HCT116 (cell line): ENCODE measurements around the gene SQSTM1. TPM values are rescaled to one million over a fixed set of nuclear protein-coding genes. Genes with fewer than 3 reads are reported as not detected.
A peak's percentile ranks its signal among the peaks of the same experiment; 100 is the strongest.

Source experiments
- ATAC-seq: fragments of 200-7000 bp; cut with Tn5 transposase; 2 replicates; pipeline ENCODE4 v1.9.1; 2020; ENCODE audit warnings: mild to moderate bottlenecking, moderate library complexity
- BruUV-seq: library from RNA; stranded (reverse); fragments of 400-500 nt; replicated peaks from 2 replicates; lab custom pipeline; 2021; lab: Mats Ljungman, UMichigan
- CTCF ChIA-PET: fragments of 300-600 bp; sonication (Branson Sonifier 250); formaldehyde crosslinking; loops from one replicate; lab custom pipeline; 2021; ENCODE audit warnings: antibody characterized with exemption; lab: Charles Lee
- POLR2A ChIA-PET: fragments of 300-600, 350-600 bp; sonication (Branson Sonifier 250); formaldehyde crosslinking; loops from one replicate; lab custom pipeline; 2021; ENCODE audit warnings: antibody characterized with exemption; lab: Charles Lee
- RAD21 ChIA-PET, 2 experiments: fragments of 300-600 bp; sonication (Branson Sonifier 250); formaldehyde crosslinking; loops; one replicate each; lab custom pipeline; 2023; ENCODE audit warnings: low total read pairs in 2 of 2; ENCODE audit not compliant: uncharacterized antibody in 2 of 2, unreplicated experiment in 2 of 2, low non-redundant PET in 1 of 2; lab: Charles Lee
- DNase-seq: peaks from one replicate; pipeline ENCODE4 v3.0.0-alpha.2; 2010; ENCODE audit warnings: low read depth, low spot score
- H2AFZ ChIP-seq: fragments of 200-600 bp; shearing (Covaris generic), sonication (generic); 2 replicates; pipeline ENCODE4 v1.6.1; 2017; ENCODE audit warnings: low read depth, mixed run types, mixed read lengths, antibody characterized with exemption, low read length; ENCODE audit not compliant: poor library complexity, severe bottlenecking
- H3K27ac ChIP-seq: 2 replicates; pipeline ENCODE4 v1.5.1; 2012; ENCODE audit warnings: low read depth, low read length
- H3K27me3 ChIP-seq: fragments of 200-600 bp; sonication (generic); 2 replicates; pipeline ENCODE4 v1.6.1; 2016; ENCODE audit warnings: mixed run types, low read length, mixed read lengths; ENCODE audit not compliant: insufficient read depth
- H3K36me3 ChIP-seq, 2 experiments: fragments of 200-500 bp in 1 of 2; fragments of 200-600 bp in 1 of 2; sonication (Bioruptor generic) in 1 of 2; sonication (generic) in 1 of 2; 2 replicates each; pipeline versions ENCODE4 v1.5.1 to v1.6.1; 2014 to 2016; ENCODE audit warnings: low read length in 2 of 2, inconsistent platforms in 1 of 2, mixed read lengths in 1 of 2, mixed run types in 1 of 2; ENCODE audit not compliant: insufficient read depth in 2 of 2, control insufficient read depth in 1 of 2
- H3K4me1 ChIP-seq, 2 experiments: fragments of 200-600 bp in 1 of 2; sonication (generic) in 1 of 2; 2 replicates each; pipeline versions ENCODE4 v1.5.1 to v1.6.1; 2012 to 2017; ENCODE audit warnings: low read length in 2 of 2, inconsistent platforms in 1 of 2, mild to moderate bottlenecking in 1 of 2, mixed read lengths in 1 of 2, mixed run types in 1 of 2, moderate library complexity in 1 of 2; ENCODE audit not compliant: insufficient read depth in 2 of 2, control insufficient read depth in 1 of 2
- H3K4me2 ChIP-seq: fragments of 200-600 bp; sonication (generic); 2 replicates; pipeline ENCODE4 v1.6.1; 2017; ENCODE audit warnings: mixed run types, low read length, mixed read lengths
- H3K4me3 ChIP-seq, 2 experiments: fragments of 200-600 bp in 1 of 2; sonication (generic) in 1 of 2; replicated peaks in 1 of 2; 2 replicates each; pipeline ENCODE4 v1.5.1; 2011 to 2016; ENCODE audit warnings: low read length in 2 of 2, control low read depth in 1 of 2, low read depth in 1 of 2, mild to moderate bottlenecking in 1 of 2, mixed read lengths in 1 of 2, mixed run types in 1 of 2
- H3K79me2 ChIP-seq: fragments of 200-600 bp; sonication (generic); 2 replicates; pipeline ENCODE4 v1.6.1; 2017; ENCODE audit warnings: mild to moderate bottlenecking, mixed run types, low read length, moderate library complexity, mixed read lengths; ENCODE audit not compliant: insufficient read depth
- H3K9ac ChIP-seq: fragments of 200-600 bp; sonication (generic); 2 replicates; pipeline ENCODE4 v1.6.1; 2016; ENCODE audit warnings: low read length, mixed read lengths
- H3K9me2 ChIP-seq: fragments of 200-600 bp; sonication (generic), shearing (Covaris generic); 2 replicates; pipeline ENCODE4 v1.6.1; 2017; ENCODE audit warnings: mixed run types, mild to moderate bottlenecking, moderate library complexity; ENCODE audit not compliant: insufficient read depth
- H3K9me3 ChIP-seq, 2 experiments: fragments of 200-500 bp in 1 of 2; fragments of 200-600 bp in 1 of 2; sonication (Bioruptor generic) in 1 of 2; sonication (generic) in 1 of 2; 2 replicates each; pipeline ENCODE4 v1.6.1; 2014 to 2017; ENCODE audit warnings: low read length in 2 of 2, mixed read lengths in 2 of 2, inconsistent platforms in 1 of 2, low read depth in 1 of 2, mild to moderate bottlenecking in 1 of 2, mixed run types in 1 of 2, moderate library complexity in 1 of 2; ENCODE audit not compliant: control insufficient read depth in 1 of 2, insufficient read depth in 1 of 2
- H4K20me1 ChIP-seq: fragments of 200-600 bp; sonication (generic), shearing (Covaris generic); 2 replicates; pipeline ENCODE4 v1.6.1; 2017; ENCODE audit warnings: mixed run types, mild to moderate bottlenecking, moderate library complexity; ENCODE audit not compliant: insufficient read depth
- EGR1 ChIP-seq: IDR thresholded peaks from 2 replicates; pipeline ENCODE4 v1.6.1; 2012; ENCODE audit warnings: low read depth
- ELF1 ChIP-seq: IDR thresholded peaks from 2 replicates; pipeline ENCODE4 v1.6.1; 2012; ENCODE audit warnings: low read depth, borderline replicate concordance
- EZH2 ChIP-seq: fragments of 200-600 bp; sonication (generic); IDR thresholded peaks from 2 replicates; pipeline ENCODE4 v1.6.1; 2017; ENCODE audit warnings: antibody characterized with exemption, mixed run types
- EZH2phosphoT487 ChIP-seq: fragments of 200-600 bp; IDR thresholded peaks from 2 replicates; pipeline ENCODE4 v1.6.1; 2018; ENCODE audit warnings: antibody characterized with exemption, borderline replicate concordance
- FOSL1 ChIP-seq: IDR thresholded peaks from 2 replicates; pipeline ENCODE4 v1.6.1; 2012; ENCODE audit warnings: low read depth
- POLR2A ChIP-seq: IDR thresholded peaks from 2 replicates; pipeline ENCODE4 v1.7.0; 2011; ENCODE audit warnings: borderline replicate concordance; ENCODE audit not compliant: insufficient read depth, insufficient read length; ENCODE audit errors: extremely low read depth
- POLR2AphosphoS5 ChIP-seq: IDR thresholded peaks from 2 replicates; pipeline ENCODE4 v1.6.1; 2011; ENCODE audit warnings: mild to moderate bottlenecking, low read depth, low read length, moderate library complexity
- RAD21 ChIP-seq: IDR thresholded peaks from 2 replicates; pipeline ENCODE4 v1.6.1; 2012; ENCODE audit warnings: low read depth, mild to moderate bottlenecking
- SIN3A ChIP-seq: IDR thresholded peaks from 2 replicates; pipeline ENCODE4 v1.6.1; 2012; ENCODE audit warnings: low read depth
- SP1 ChIP-seq: IDR thresholded peaks from 2 replicates; pipeline ENCODE4 v1.6.1; 2012; ENCODE audit warnings: low read depth
- SRF ChIP-seq: IDR thresholded peaks from 2 replicates; pipeline ENCODE4 v1.6.1; 2012; ENCODE audit warnings: low read depth
- TCF7L2 ChIP-seq: IDR thresholded peaks from 2 replicates; pipeline ENCODE4 v1.7.0; 2011; ENCODE audit warnings: borderline replicate concordance, inconsistent platforms; ENCODE audit not compliant: insufficient read depth, insufficient read length; ENCODE audit errors: extremely low read depth
- YY1 ChIP-seq: IDR thresholded peaks from 2 replicates; pipeline ENCODE4 v1.6.1; 2011; ENCODE audit warnings: low read length, low read depth, moderate library complexity, mild to moderate bottlenecking; ENCODE audit not compliant: insufficient replicate concordance; ENCODE audit errors: extremely low read depth
- ZNF274 ChIP-seq: fragments of 200-500 bp; sonication (Bioruptor generic); IDR thresholded peaks from 2 replicates; pipeline ENCODE4 v1.6.1; 2014; ENCODE audit warnings: mild to moderate bottlenecking, low read depth, low read length, inconsistent platforms
- intact Hi-C: fragments of 100-400 bp; cut with micrococcal nuclease; formaldehyde crosslinking; loops from 2 replicates; pipeline ENCODE4 v1.10.0; 2022
- total RNA-seq: library from RNA; stranded (reverse); gene quantifications from one replicate; pipeline ENCODE4 v1.2.1, GENCODE V29; 2021; ENCODE audit not compliant: unreplicated experiment
- TF ChIP-seq, protein P1 (sequence below): IDR thresholded peaks from 2 replicates; pipeline ENCODE4 v1.6.1; 2011; ENCODE audit warnings: mild to moderate bottlenecking, low read length, moderate library complexity; ENCODE audit not compliant: insufficient replicate concordance; ENCODE audit errors: extremely low read depth
- TF ChIP-seq, protein P2 (sequence below): IDR thresholded peaks from 2 replicates; pipeline ENCODE4 v1.6.1; 2012; ENCODE audit warnings: low read depth
- TF ChIP-seq, protein P3 (sequence below), 3 experiments: fragments of 200-600 bp in 1 of 3; sonication (generic) in 1 of 3; IDR thresholded peaks in 2 of 3; conservative IDR thresholded peaks in 1 of 3; 2 replicates each; pipeline ENCODE4 v1.5.1; 2012 to 2017; ENCODE audit warnings: low read depth in 2 of 3, low read length in 2 of 3, antibody characterized with exemption in 1 of 3, borderline replicate concordance in 1 of 3, control low read depth in 1 of 3, mild to moderate bottlenecking in 1 of 3, mixed read lengths in 1 of 3, mixed run types in 1 of 3, moderate library complexity in 1 of 3; ENCODE audit not compliant: insufficient read depth in 1 of 3
- TF ChIP-seq, protein P4 (sequence below): IDR thresholded peaks from 2 replicates; pipeline ENCODE4 v1.6.1; 2012

The SQSTM1 gene
- total RNA-seq, 1 experiment from 2014 or later: 299 TPM

GRCh38 chr5:179806250-179807048 is 14.3 kb upstream of the SQSTM1 start, which contains the start of gene MGAT4B:
Gene MGAT4B (minus strand): TSS chr5:179806866. CDS start chr5:179806583, 283 bp downstream.
- Histone ChIP-seq H3K4me1 (peaks cover 38 to 57% of the 10 kb centered on the region in 2 experiments), H3K9me2 (no peaks in the 10 kb centered on the region), H3K27me3 (no peaks in the 10 kb centered on the region), H3K79me2 (peaks cover 50% of the 10 kb centered on the region), H3K4me3 (peak within 1 kb of the TSS; percentile 71 to 92), H3K36me3 (no peaks in the 10 kb centered on the region), H3K4me2 (peak within 1 kb of the TSS; percentile 99), H4K20me1 (no peaks in the 10 kb centered on the region), H3K9ac (peak within 1 kb of the TSS; percentile 88), H3K27ac (peak within 1 kb of the TSS; percentile 99), H2AFZ (no peak within 1 kb of the TSS), H3K9me3 (no peaks in the 10 kb centered on the region)
- ATAC-seq (peak; percentile 65), DNase-seq (no peak)
- RAD21 ChIA-PET: interaction anchor here in 1 of 2 experiments (1.1 kb wide), 1 partner anchor 14 kb away, joined by 3 read pairs; the partner anchor contains the start of gene SQSTM1
- POLR2A ChIA-PET: interaction anchor here (0.6 to 2.8 kb wide), 4 partner anchors 9 to 886 kb away, joined by 3 to 9 read pairs (median 6); partner anchors contain the start of gene SQSTM1
- CTCF ChIA-PET: interaction anchor here (0.8 kb wide), 1 partner anchor 11 kb away, joined by 3 read pairs; no protein-coding TSS in a partner anchor
- intact Hi-C loops: loop anchor here (2.0 kb wide), 1 partner anchor 14 kb away; the partner anchor contains the start of gene SQSTM1
- BruUV-seq: no TSS peak
- TF ChIP-seq, protein P1, sequence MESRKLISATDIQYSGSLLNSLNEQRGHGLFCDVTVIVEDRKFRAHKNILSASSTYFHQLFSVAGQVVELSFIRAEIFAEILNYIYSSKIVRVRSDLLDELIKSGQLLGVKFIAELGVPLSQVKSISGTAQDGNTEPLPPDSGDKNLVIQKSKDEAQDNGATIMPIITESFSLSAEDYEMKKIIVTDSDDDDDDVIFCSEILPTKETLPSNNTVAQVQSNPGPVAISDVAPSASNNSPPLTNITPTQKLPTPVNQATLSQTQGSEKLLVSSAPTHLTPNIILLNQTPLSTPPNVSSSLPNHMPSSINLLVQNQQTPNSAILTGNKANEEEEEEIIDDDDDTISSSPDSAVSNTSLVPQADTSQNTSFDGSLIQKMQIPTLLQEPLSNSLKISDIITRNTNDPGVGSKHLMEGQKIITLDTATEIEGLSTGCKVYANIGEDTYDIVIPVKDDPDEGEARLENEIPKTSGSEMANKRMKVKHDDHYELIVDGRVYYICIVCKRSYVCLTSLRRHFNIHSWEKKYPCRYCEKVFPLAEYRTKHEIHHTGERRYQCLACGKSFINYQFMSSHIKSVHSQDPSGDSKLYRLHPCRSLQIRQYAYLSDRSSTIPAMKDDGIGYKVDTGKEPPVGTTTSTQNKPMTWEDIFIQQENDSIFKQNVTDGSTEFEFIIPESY: peak; percentile 27
- no peak for TF ChIP-seq ELF1
- TF ChIP-seq FOSL1: no peak
- TF ChIP-seq, protein P2, sequence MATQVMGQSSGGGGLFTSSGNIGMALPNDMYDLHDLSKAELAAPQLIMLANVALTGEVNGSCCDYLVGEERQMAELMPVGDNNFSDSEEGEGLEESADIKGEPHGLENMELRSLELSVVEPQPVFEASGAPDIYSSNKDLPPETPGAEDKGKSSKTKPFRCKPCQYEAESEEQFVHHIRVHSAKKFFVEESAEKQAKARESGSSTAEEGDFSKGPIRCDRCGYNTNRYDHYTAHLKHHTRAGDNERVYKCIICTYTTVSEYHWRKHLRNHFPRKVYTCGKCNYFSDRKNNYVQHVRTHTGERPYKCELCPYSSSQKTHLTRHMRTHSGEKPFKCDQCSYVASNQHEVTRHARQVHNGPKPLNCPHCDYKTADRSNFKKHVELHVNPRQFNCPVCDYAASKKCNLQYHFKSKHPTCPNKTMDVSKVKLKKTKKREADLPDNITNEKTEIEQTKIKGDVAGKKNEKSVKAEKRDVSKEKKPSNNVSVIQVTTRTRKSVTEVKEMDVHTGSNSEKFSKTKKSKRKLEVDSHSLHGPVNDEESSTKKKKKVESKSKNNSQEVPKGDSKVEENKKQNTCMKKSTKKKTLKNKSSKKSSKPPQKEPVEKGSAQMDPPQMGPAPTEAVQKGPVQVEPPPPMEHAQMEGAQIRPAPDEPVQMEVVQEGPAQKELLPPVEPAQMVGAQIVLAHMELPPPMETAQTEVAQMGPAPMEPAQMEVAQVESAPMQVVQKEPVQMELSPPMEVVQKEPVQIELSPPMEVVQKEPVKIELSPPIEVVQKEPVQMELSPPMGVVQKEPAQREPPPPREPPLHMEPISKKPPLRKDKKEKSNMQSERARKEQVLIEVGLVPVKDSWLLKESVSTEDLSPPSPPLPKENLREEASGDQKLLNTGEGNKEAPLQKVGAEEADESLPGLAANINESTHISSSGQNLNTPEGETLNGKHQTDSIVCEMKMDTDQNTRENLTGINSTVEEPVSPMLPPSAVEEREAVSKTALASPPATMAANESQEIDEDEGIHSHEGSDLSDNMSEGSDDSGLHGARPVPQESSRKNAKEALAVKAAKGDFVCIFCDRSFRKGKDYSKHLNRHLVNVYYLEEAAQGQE: no peak
- peak; percentile 73 for TF ChIP-seq TCF7L2
- TF ChIP-seq YY1: peak; percentile 63
- no peak for TF ChIP-seq EZH2phosphoT487
- no peak for TF ChIP-seq SP1
- peak; percentile 85 for TF ChIP-seq POLR2AphosphoS5
- no peak for TF ChIP-seq SIN3A
- TF ChIP-seq SRF: no peak
- TF ChIP-seq EZH2: no peak
- TF ChIP-seq RAD21: no peak
- TF ChIP-seq, protein P3, sequence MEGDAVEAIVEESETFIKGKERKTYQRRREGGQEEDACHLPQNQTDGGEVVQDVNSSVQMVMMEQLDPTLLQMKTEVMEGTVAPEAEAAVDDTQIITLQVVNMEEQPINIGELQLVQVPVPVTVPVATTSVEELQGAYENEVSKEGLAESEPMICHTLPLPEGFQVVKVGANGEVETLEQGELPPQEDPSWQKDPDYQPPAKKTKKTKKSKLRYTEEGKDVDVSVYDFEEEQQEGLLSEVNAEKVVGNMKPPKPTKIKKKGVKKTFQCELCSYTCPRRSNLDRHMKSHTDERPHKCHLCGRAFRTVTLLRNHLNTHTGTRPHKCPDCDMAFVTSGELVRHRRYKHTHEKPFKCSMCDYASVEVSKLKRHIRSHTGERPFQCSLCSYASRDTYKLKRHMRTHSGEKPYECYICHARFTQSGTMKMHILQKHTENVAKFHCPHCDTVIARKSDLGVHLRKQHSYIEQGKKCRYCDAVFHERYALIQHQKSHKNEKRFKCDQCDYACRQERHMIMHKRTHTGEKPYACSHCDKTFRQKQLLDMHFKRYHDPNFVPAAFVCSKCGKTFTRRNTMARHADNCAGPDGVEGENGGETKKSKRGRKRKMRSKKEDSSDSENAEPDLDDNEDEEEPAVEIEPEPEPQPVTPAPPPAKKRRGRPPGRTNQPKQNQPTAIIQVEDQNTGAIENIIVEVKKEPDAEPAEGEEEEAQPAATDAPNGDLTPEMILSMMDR (IDR thresholded peaks at IDR 0.05 in 2 of 3, conservative IDR thresholded peaks at IDR 0.05 in 1 of 3; ENCODE audit: borderline replicate concordance in 1 of 3, insufficient read depth in 1 of 3, low read depth in 2 of 3, low read length in 2 of 3): no peak
- peak; percentile 68 for TF ChIP-seq POLR2A
- TF ChIP-seq ZNF274: no peak
- TF ChIP-seq, protein P4, sequence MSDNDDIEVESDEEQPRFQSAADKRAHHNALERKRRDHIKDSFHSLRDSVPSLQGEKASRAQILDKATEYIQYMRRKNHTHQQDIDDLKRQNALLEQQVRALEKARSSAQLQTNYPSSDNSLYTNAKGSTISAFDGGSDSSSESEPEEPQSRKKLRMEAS: no peak
- TF ChIP-seq EGR1: no peak
